VCaP (cell line): Measurements from ENCODE around the gene GABRQ.

ENCODE experiments used
- H3K27ac ChIP-seq: fragments of 450-650 bp; 2 replicates; pipeline ENCODE4 v1.5.1; 2017
- CTCF ChIP-seq: fragments of 450-650 bp; conservative IDR thresholded peaks from 2 replicates; pipeline ENCODE4 v1.5.1; 2017; ENCODE audit warnings: mild to moderate bottlenecking, moderate library complexity

Gene GABRQ

GRCh38 chrX:152632445-152633097, 5.1 kb upstream of the GABRQ start:
- no peak overlapping the region for H3K27ac ChIP-seq
- peak; percentile 83 for TF ChIP-seq CTCF

- H3K27ac ChIP-seq = no peak overlapping the region
- TF ChIP-seq CTCF = peak; percentile 71
Observed at GRCh38 chrX:152635941-152636340, 1.8 kb upstream of the GABRQ start.

- no peak for TF ChIP-seq CTCF
- H3K27ac ChIP-seq = no peak overlapping the region
Observed at GRCh38 chrX:152638443-152638904, 779 bp downstream of the GABRQ start.

- no peak for TF ChIP-seq CTCF
- H3K27ac ChIP-seq = no peak overlapping the region
Observed at GRCh38 chrX:152639426-152639825, 1.7 kb downstream of the GABRQ start.

- no peak for TF ChIP-seq CTCF
- H3K27ac ChIP-seq = no peak overlapping the region
Observed at GRCh38 chrX:152640034-152640818, 2.5 kb downstream of the GABRQ start.

- no peak overlapping the region for H3K27ac ChIP-seq
- no peak for TF ChIP-seq CTCF
Observed at GRCh38 chrX:152641256-152641875, 3.7 kb downstream of the GABRQ start.

- no peak; the same call in 1 of the 2 replicates for TF ChIP-seq CTCF
- H3K27ac ChIP-seq = no peak overlapping the region
Observed at GRCh38 chrX:152641996-152642395, 4.3 kb downstream of the GABRQ start.
